Smooth muscle cell (in vitro differentiated cells): Measurements from ENCODE around the gene ZFYVE28. TPM values are rescaled to one million over a fixed set of nuclear protein-coding genes. Genes with fewer than 3 reads are reported as not detected.

Experiments used
- DNase-seq: peaks from one replicate; lab custom pipeline; 2025; ENCODE audit not compliant: unreplicated experiment; lab: John Stamatoyannopoulos, UW
- H2AFZ ChIP-seq: fragments of 200-600 bp; sonication (generic); 2 replicates; pipeline ENCODE4 v1.6.0; 2016; ENCODE audit warnings: antibody characterized with exemption, low read depth, mild to moderate bottlenecking
- H3F3A ChIP-seq: fragments of 200-600 bp; sonication (generic); 2 replicates; pipeline ENCODE4 v1.6.0; 2017; ENCODE audit warnings: antibody characterized with exemption, low read depth
- H3K27ac ChIP-seq: fragments of 200-600 bp; sonication (generic); 2 replicates; pipeline ENCODE4 v1.5.1; 2016; ENCODE audit warnings: low read depth, mild to moderate bottlenecking
- H3K27me3 ChIP-seq: fragments of 200-600 bp; sonication (generic); 2 replicates; pipeline ENCODE4 v1.6.1; 2016; ENCODE audit warnings: low read depth, mild to moderate bottlenecking
- H3K36me3 ChIP-seq: fragments of 200-600 bp; sonication (generic); 2 replicates; pipeline ENCODE4 v1.5.1; 2016; ENCODE audit warnings: low read depth
- H3K4me1 ChIP-seq: fragments of 200-600 bp; sonication (generic); 2 replicates; pipeline ENCODE4 v1.5.1; 2016; ENCODE audit warnings: low read depth
- H3K4me2 ChIP-seq: fragments of 200-600 bp; sonication (generic); 2 replicates; pipeline ENCODE4 v1.6.0; 2016; ENCODE audit warnings: mild to moderate bottlenecking
- H3K4me3 ChIP-seq: fragments of 200-600 bp; sonication (generic); 2 replicates; pipeline ENCODE4 v1.5.1; 2016; ENCODE audit warnings: mild to moderate bottlenecking
- H3K79me2 ChIP-seq: fragments of 200-600 bp; sonication (generic); 2 replicates; pipeline ENCODE4 v1.6.0; 2016; ENCODE audit warnings: low read depth, mild to moderate bottlenecking
- H3K9ac ChIP-seq: fragments of 200-600 bp; sonication (generic); 2 replicates; pipeline ENCODE4 v1.6.0; 2016; ENCODE audit warnings: low read depth
- H3K9me3 ChIP-seq: fragments of 200-600 bp; sonication (generic); replicated peaks from 2 replicates; pipeline ENCODE4 v1.5.1; 2016; ENCODE audit warnings: low read depth
- H4K20me1 ChIP-seq: fragments of 200-600 bp; sonication (generic); 2 replicates; pipeline ENCODE4 v1.6.0; 2016; ENCODE audit warnings: low read depth
- CTCF ChIP-seq: fragments of 200-600 bp; sonication (generic); IDR thresholded peaks from 2 replicates; pipeline ENCODE4 v1.5.1; 2017; ENCODE audit warnings: borderline replicate concordance, mild to moderate bottlenecking, antibody characterized with exemption; ENCODE audit not compliant: insufficient read depth, poor library complexity, severe bottlenecking
- WGBS: methylation state at CpG from one replicate; pipeline ENCODE4 v1.1.7; 2016; ENCODE audit warnings: low lambda C conversion rate; 5-methylcytosine and 5-hydroxymethylcytosine counted together
- polyA plus RNA-seq: library from polyadenylated mRNA; unstranded; fragments of >200 nt; fragmentation: Nextera tagmentation; extraction: Ambion mirVana; gene quantifications from 2 replicates; pipeline ENCODE4 v1.2.1, GENCODE V29; 2016
- total RNA-seq: library from RNA; depleted of rRNA; stranded (reverse); fragments of >200 nt; gene quantifications from 2 replicates; pipeline ENCODE4 v1.2.3, GENCODE V29; 2014

The ZFYVE28 gene
- total and polyA plus RNA-seq, 2 experiments from 2014 or later, result 0.22 TPM; not detected in 1

- Histone ChIP-seq H3K36me3 (no peaks in the 10 kb centered on the region), H3F3A (no peaks in the 10 kb centered on the region), H3K9ac (no peak overlapping the region), H3K79me2 (no peaks in the 10 kb centered on the region), H3K27ac (no peak overlapping the region), H3K4me3 (no peak overlapping the region), H3K9me3 (no peaks in the 10 kb centered on the region), H3K4me1 (peaks cover 7% of the 10 kb centered on the region), H4K20me1 (no peaks in the 10 kb centered on the region), H2AFZ (no peak overlapping the region), H3K4me2 (no peak overlapping the region), H3K27me3 (no peaks in the 10 kb centered on the region)
- TF ChIP-seq CTCF, result no peak
- no peak for DNase-seq
- 88% methylated on average over 20 of the region's 20 CpGs for WGBS
Observed at GRCh38 chr4:2291705-2292645, 126.5 kb downstream of the ZFYVE28 start.

- no peak overlapping the region for H2AFZ ChIP-seq
Observed at GRCh38 chr4:2290974-2291704, 127.3 kb downstream of the ZFYVE28 start.

GRCh38 chr4:2290488-2290887 lies 128.0 kb downstream of the ZFYVE28 start:
- Histone ChIP-seq H3K4me1 (peaks cover 8% of the 10 kb centered on the region), H3K27me3 (no peaks in the 10 kb centered on the region), H2AFZ (no peak overlapping the region), H3K4me3 (no peak overlapping the region), H3K36me3 (no peaks in the 10 kb centered on the region), H3K79me2 (no peaks in the 10 kb centered on the region), H3K4me2 (no peak overlapping the region), H3K27ac (no peak overlapping the region), H3K9me3 (no peaks in the 10 kb centered on the region), H4K20me1 (no peaks in the 10 kb centered on the region), H3K9ac (no peak overlapping the region), H3F3A (no peaks in the 10 kb centered on the region)
- WGBS, result 95% methylated on average over 9 of the region's 9 CpGs
- DNase-seq, result no peak
- TF ChIP-seq CTCF, result no peak

More at GRCh38 chr4:2290974-2291704, 127.3 kb downstream of the ZFYVE28 start:
- Histone ChIP-seq H3K4me3 (no peak overlapping the region), H3K9me3 (no peaks in the 10 kb centered on the region), H3K79me2 (no peaks in the 10 kb centered on the region), H3K4me2 (no peak overlapping the region), H4K20me1 (no peaks in the 10 kb centered on the region), H3K36me3 (no peaks in the 10 kb centered on the region), H3K4me1 (peaks cover 8% of the 10 kb centered on the region), H3K27me3 (no peaks in the 10 kb centered on the region), H3K9ac (no peak overlapping the region), H3K27ac (no peak overlapping the region), H3F3A (no peaks in the 10 kb centered on the region)
- DNase-seq, result no peak
- 86% methylated on average over 24 of the region's 24 CpGs for WGBS
- no peak for TF ChIP-seq CTCF
